DND-41 (cell line): ENCODE results near the gene MBTD1.

ENCODE experiments used
- ATAC-seq: fragments of 200-7000 bp; cut with Tn5 transposase; 3 replicates; pipeline ENCODE4 v1.9.1; 2021; ENCODE audit warnings: low read depth; ENCODE audit not compliant: insufficient read depth
- DNase-seq: peaks from one replicate; pipeline ENCODE4 v3.0.0-alpha.2; 2020
- H2AFZ ChIP-seq: 2 replicates; pipeline ENCODE4 v1.6.0; 2012; ENCODE audit warnings: low read depth, low read length
- H3K27ac ChIP-seq: 2 replicates; pipeline ENCODE4 v1.5.1; 2012; ENCODE audit warnings: low read length, inconsistent platforms
- H3K27me3 ChIP-seq: fragments of 200-600 bp; sonication (generic); 2 replicates; pipeline ENCODE4 v1.6.0; 2012; ENCODE audit warnings: low read length, mild to moderate bottlenecking, inconsistent platforms; ENCODE audit not compliant: insufficient read depth, poor library complexity
- H3K36me3 ChIP-seq: 2 replicates; pipeline ENCODE4 v1.5.1; 2012; ENCODE audit warnings: low read length, inconsistent platforms; ENCODE audit not compliant: insufficient read depth
- H3K4me1 ChIP-seq: 2 replicates; pipeline ENCODE4 v1.5.1; 2012; ENCODE audit warnings: mild to moderate bottlenecking, low read length; ENCODE audit not compliant: insufficient read depth
- H3K4me2 ChIP-seq: 2 replicates; pipeline ENCODE4 v1.6.0; 2012; ENCODE audit warnings: mild to moderate bottlenecking, moderate library complexity, low read length, inconsistent platforms; ENCODE audit not compliant: insufficient read depth
- H3K4me3 ChIP-seq, 2 experiments: fragments of 200-600 bp in 1 of 2; shearing (Covaris generic) in 1 of 2; 2 replicates each; pipeline ENCODE4 v1.5.1; 2012 to 2016; ENCODE audit warnings: inconsistent platforms in 2 of 2, low read length in 2 of 2, mild to moderate bottlenecking in 2 of 2, low read depth in 1 of 2, moderate library complexity in 1 of 2
- H3K79me2 ChIP-seq: 2 replicates; pipeline ENCODE4 v1.6.0; 2012; ENCODE audit warnings: low read length, inconsistent platforms; ENCODE audit not compliant: insufficient read depth
- H3K9ac ChIP-seq: 2 replicates; pipeline ENCODE4 v1.6.0; 2012; ENCODE audit warnings: low read depth, mild to moderate bottlenecking, inconsistent platforms, low read length, moderate library complexity
- H3K9me3 ChIP-seq: 2 replicates; pipeline ENCODE4 v1.5.1; 2012; ENCODE audit warnings: low read length, moderate library complexity, mild to moderate bottlenecking, inconsistent platforms; ENCODE audit not compliant: insufficient read depth, severe bottlenecking
- H4K20me1 ChIP-seq: 2 replicates; pipeline ENCODE4 v1.6.0; 2012; ENCODE audit warnings: low read length; ENCODE audit not compliant: insufficient read depth
- CTCF ChIP-seq: IDR thresholded peaks from 2 replicates; pipeline ENCODE4 v1.5.1; 2012; ENCODE audit warnings: borderline replicate concordance, low read length, moderate library complexity, mild to moderate bottlenecking; ENCODE audit not compliant: poor library complexity, severe bottlenecking; ENCODE audit errors: extremely low read depth
- EZH2 ChIP-seq: IDR thresholded peaks from 3 replicates; pipeline ENCODE4 v1.6.1; 2012; ENCODE audit warnings: borderline replicate concordance, low read depth, mild to moderate bottlenecking, moderate library complexity, low read length, inconsistent platforms; ENCODE audit not compliant: severe bottlenecking

Gene MBTD1

GRCh38 chr17:51224402-51225262, 35.2 kb downstream of the MBTD1 start:
- no peak for ATAC-seq
- Histone ChIP-seq H3K27ac (0 out of 2 replicates have a peak overlapping the region, but pooled peaks have one; percentile 40), H3K9me3 (no peaks in the 10 kb centered on the region), H3K4me2 (no peak overlapping the region), H3K9ac (no peak overlapping the region), H2AFZ (no peak overlapping the region), H3K79me2 (peaks cover 38% of the 10 kb centered on the region), H4K20me1 (peaks cover 11% of the 10 kb centered on the region; the same call in 1 of the 2 replicates), H3K4me3 (no peak overlapping the region), H3K36me3 (peaks cover 56% of the 10 kb centered on the region), H3K4me1 (no peaks in the 10 kb centered on the region), H3K27me3 (no peaks in the 10 kb centered on the region)
- no peak for DNase-seq
- TF ChIP-seq CTCF, result no peak
- no peak for TF ChIP-seq EZH2

GRCh38 chr17:51221322-51221721, 38.5 kb downstream of the MBTD1 start:
- ATAC-seq (no peak), DNase-seq (no peak)
- Histone ChIP-seq H3K27me3 (no peaks in the 10 kb centered on the region), H3K4me1 (no peaks in the 10 kb centered on the region), H3K9me3 (no peaks in the 10 kb centered on the region), H2AFZ (no peak overlapping the region), H3K9ac (no peak overlapping the region), H3K36me3 (peaks cover 86% of the 10 kb centered on the region), H3K4me2 (no peak overlapping the region), H3K27ac (no peak overlapping the region), H4K20me1 (peaks cover 6% of the 10 kb centered on the region; the same call in 1 of the 2 replicates), H3K79me2 (peaks cover 13% of the 10 kb centered on the region), H3K4me3 (no peak overlapping the region)
- no peak for TF ChIP-seq CTCF
- no peak for TF ChIP-seq EZH2

- Histone ChIP-seq H3K36me3 (peaks cover 91% of the 10 kb centered on the region), H3K4me2 (no peak overlapping the region), H3K27me3 (no peaks in the 10 kb centered on the region), H2AFZ (no peak overlapping the region), H3K9me3 (no peaks in the 10 kb centered on the region), H4K20me1 (no peaks in the 10 kb centered on the region), H3K4me3 (no peak overlapping the region), H3K4me1 (no peaks in the 10 kb centered on the region), H3K27ac (no peak overlapping the region), H3K9ac (no peak overlapping the region), H3K79me2 (no peaks in the 10 kb centered on the region; the same call in 1 of the 2 replicates)
- no peak for DNase-seq
- no peak for TF ChIP-seq EZH2
- TF ChIP-seq CTCF, result no peak
- no peak for ATAC-seq
Measured at GRCh38 chr17:51217946-51218345, 41.9 kb downstream of the MBTD1 start.
